ENCODE measurements around the gene GLI2.

GLI2 gene

GRCh38 chr2:120759543-120760331 lies 24.1 kb downstream of the GLI2 start:
- no peak for DNase-seq

GRCh38 chr2:120760446-120761135 lies 24.9 kb downstream of the GLI2 start:
- DNase-seq, result no peak

GRCh38 chr2:120761164-120761861 lies 25.6 kb downstream of the GLI2 start:
- DNase-seq, result no peak

- no peak for DNase-seq
These were observed 26.2 kb downstream of the GLI2 start for GRCh38 chr2:120761911-120762310.

GRCh38 chr2:120762341-120763061 lies 26.8 kb downstream of the GLI2 start:
- DNase-seq, result no peak

- no peak for DNase-seq
These were observed 27.8 kb downstream of the GLI2 start for GRCh38 chr2:120763508-120763907.

GRCh38 chr2:120763931-120764330 lies 28.3 kb downstream of the GLI2 start:
- no peak for DNase-seq

GRCh38 chr2:120764492-120764891 lies 28.8 kb downstream of the GLI2 start:
- DNase-seq, result no peak

- DNase-seq, result no peak
These were observed 29.5 kb downstream of the GLI2 start for GRCh38 chr2:120764991-120765677.

- DNase-seq, result no peak
These were observed 30.2 kb downstream of the GLI2 start for GRCh38 chr2:120765678-120766469.

GRCh38 chr2:120766470-120767351 lies 31.0 kb downstream of the GLI2 start:
- no peak for DNase-seq

- no peak for DNase-seq
These were observed 31.9 kb downstream of the GLI2 start for GRCh38 chr2:120767486-120768005.

- no peak for DNase-seq
These were observed 32.7 kb downstream of the GLI2 start for GRCh38 chr2:120768112-120769048.

GRCh38 chr2:120769076-120769786 lies 33.6 kb downstream of the GLI2 start:
- DNase-seq, result no peak

GRCh38 chr2:120769787-120770120 lies 34.1 kb downstream of the GLI2 start:
- DNase-seq, result no peak

GRCh38 chr2:120770176-120770575 lies 34.5 kb downstream of the GLI2 start:
- no peak for DNase-seq

GRCh38 chr2:120770641-120771040 lies 35.0 kb downstream of the GLI2 start:
- DNase-seq, result no peak

- DNase-seq, result no peak
These were observed 35.6 kb downstream of the GLI2 start for GRCh38 chr2:120771111-120771780.
